H9 (cell line): ENCODE data around the gene ZNF587. TPM values are rescaled to one million over a fixed set of nuclear protein-coding genes. Genes with fewer than 3 reads are reported as not detected.
"Not testable (repeated sequence)": the region's sequence is repeated elsewhere in the genome, so short reads cannot be mapped to it uniquely, and the experiment has no call there.

Experiments
- DNase-seq: peaks from one replicate; pipeline ENCODE4 v3.0.0-alpha.2; 2017
- H2AFZ ChIP-seq: one replicate; pipeline ENCODE4 v1.6.1; 2013; ENCODE audit warnings: mild to moderate bottlenecking, low read length, control low read depth, moderate library complexity
- H2AK5ac ChIP-seq: 2 replicates; pipeline ENCODE4 v1.6.1; 2013; ENCODE audit warnings: low read length, control low read depth, mixed read lengths; ENCODE audit not compliant: insufficient read length
- H2BK120ac ChIP-seq: one replicate; pipeline ENCODE4 v1.6.1; 2013; ENCODE audit warnings: low read depth, mild to moderate bottlenecking, low read length, control low read depth, inconsistent platforms; ENCODE audit not compliant: poor library complexity, severe bottlenecking
- H2BK12ac ChIP-seq: 2 replicates; pipeline ENCODE4 v1.6.1; 2013; ENCODE audit warnings: low read length, control low read depth, mixed read lengths, low read depth; ENCODE audit not compliant: insufficient read length
- H2BK15ac ChIP-seq: 2 replicates; pipeline ENCODE4 v1.6.1; 2013; ENCODE audit warnings: low read depth, low read length, control low read depth
- H2BK20ac ChIP-seq: one replicate; pipeline ENCODE4 v1.6.1; 2013; ENCODE audit warnings: low read depth, mild to moderate bottlenecking, low read length, control low read depth, inconsistent platforms; ENCODE audit not compliant: poor library complexity, severe bottlenecking
- H2BK5ac ChIP-seq: 2 replicates; pipeline ENCODE4 v1.6.1; 2013; ENCODE audit warnings: low read length, control low read depth, mixed read lengths; ENCODE audit not compliant: insufficient read length
- H3K14ac ChIP-seq: 2 replicates; pipeline ENCODE4 v1.6.1; 2013; ENCODE audit warnings: low read length, control low read depth; ENCODE audit not compliant: insufficient read depth
- H3K18ac ChIP-seq: 2 replicates; pipeline ENCODE4 v1.6.1; 2013; ENCODE audit warnings: low read depth, mild to moderate bottlenecking, mixed read lengths, low read length, control low read depth; ENCODE audit not compliant: insufficient read length
- H3K23ac ChIP-seq: 2 replicates; pipeline ENCODE4 v1.6.1; 2013; ENCODE audit warnings: low read length, control low read depth, mixed read lengths, low read depth; ENCODE audit not compliant: insufficient read length
- H3K23me2 ChIP-seq: 2 replicates; pipeline ENCODE4 v1.6.1; 2013; ENCODE audit warnings: low read depth, mild to moderate bottlenecking, mixed read lengths, low read length, control low read depth; ENCODE audit not compliant: insufficient read length, poor library complexity, severe bottlenecking
- H3K27ac ChIP-seq: 2 replicates; pipeline ENCODE4 v1.5.1; 2013; ENCODE audit warnings: low read length, control low read depth, mixed read lengths, low read depth; ENCODE audit not compliant: insufficient read length
- H3K27me3 ChIP-seq: 2 replicates; pipeline ENCODE4 v1.6.1; 2013; ENCODE audit warnings: low read length, control low read depth, inconsistent platforms; ENCODE audit not compliant: insufficient read depth
- H3K4ac ChIP-seq: 2 replicates; pipeline ENCODE4 v1.6.1; 2013; ENCODE audit warnings: low read depth, mild to moderate bottlenecking, control low read depth, inconsistent platforms, low read length, moderate library complexity
- H3K4me1 ChIP-seq: 2 replicates; pipeline ENCODE4 v1.6.1; 2013; ENCODE audit warnings: low read length, control low read depth, inconsistent platforms; ENCODE audit not compliant: insufficient read depth
- H3K4me2 ChIP-seq: 2 replicates; pipeline ENCODE4 v1.6.1; 2013; ENCODE audit warnings: low read length, control low read depth, mixed read lengths; ENCODE audit not compliant: insufficient read length, insufficient read depth
- H3K56ac ChIP-seq: 2 replicates; pipeline ENCODE4 v1.6.1; 2013; ENCODE audit warnings: low read depth, mild to moderate bottlenecking, mixed read lengths, low read length, control low read depth; ENCODE audit not compliant: insufficient read length
- H3K79me1 ChIP-seq: 2 replicates; pipeline ENCODE4 v1.6.1; 2013; ENCODE audit warnings: low read depth, mild to moderate bottlenecking, moderate library complexity, low read length, control low read depth, inconsistent platforms; ENCODE audit not compliant: insufficient read depth, poor library complexity, severe bottlenecking
- H3K79me2 ChIP-seq: 2 replicates; pipeline ENCODE4 v1.6.1; 2013; ENCODE audit warnings: low read length, control low read depth, inconsistent platforms; ENCODE audit not compliant: insufficient read depth
- H3K9ac ChIP-seq: 2 replicates; pipeline ENCODE4 v1.6.1; 2013; ENCODE audit warnings: low read length, control low read depth, mixed read lengths; ENCODE audit not compliant: insufficient read length; ENCODE audit errors: extremely low read depth
- H3K9me3 ChIP-seq: one replicate; pipeline ENCODE4 v1.6.1; 2013; ENCODE audit warnings: low read depth, low read length, inconsistent platforms; ENCODE audit not compliant: control insufficient read depth
- H3T11ph ChIP-seq: one replicate; pipeline ENCODE4 v1.6.1; 2013; ENCODE audit warnings: mild to moderate bottlenecking, low read length, control low read depth, inconsistent platforms
- H4K20me1 ChIP-seq: one replicate; pipeline ENCODE4 v1.6.1; 2013; ENCODE audit not compliant: control insufficient read depth, insufficient read length, insufficient read depth
- H4K5ac ChIP-seq: 2 replicates; pipeline ENCODE4 v1.6.1; 2013; ENCODE audit warnings: low read depth, mild to moderate bottlenecking, mixed read lengths, low read length, control low read depth; ENCODE audit not compliant: insufficient read length
- H4K8ac ChIP-seq: replicated peaks from 2 replicates; pipeline ENCODE4 v1.6.1; 2013; ENCODE audit warnings: low read length, control low read depth, mixed read lengths, low read depth; ENCODE audit not compliant: insufficient read length
- H4K91ac ChIP-seq: 2 replicates; pipeline ENCODE4 v1.6.1; 2013; ENCODE audit warnings: low read depth, mild to moderate bottlenecking, moderate library complexity, mixed read lengths, low read length, control low read depth; ENCODE audit not compliant: insufficient read length
- H3K27ac Mint-ChIP-seq, 3 experiments: 2 replicates in 2 of 3; 3 replicates in 1 of 3; pipeline ENCODE4 v1.8.0; 2020 to 2021; ENCODE audit warnings: mixed read lengths in 3 of 3, mild to moderate bottlenecking in 1 of 3, moderate library complexity in 1 of 3
- H3K27me3 Mint-ChIP-seq: 2 replicates; pipeline ENCODE4 v1.8.0; 2021; ENCODE audit warnings: low read depth, mild to moderate bottlenecking, moderate library complexity, mixed read lengths
- H3K36me3 Mint-ChIP-seq, 3 experiments: 2 replicates in 2 of 3; 3 replicates in 1 of 3; pipeline ENCODE4 v1.8.0; 2020 to 2021; ENCODE audit warnings: low read depth in 3 of 3, mixed read lengths in 3 of 3; ENCODE audit not compliant: insufficient read depth in 1 of 3
- H3K4me1 Mint-ChIP-seq, 2 experiments: 2 replicates each; pipeline ENCODE4 v1.8.0; 2020; ENCODE audit warnings: mixed read lengths in 2 of 2
- H3K4me3 Mint-ChIP-seq, 2 experiments: 2 replicates in 1 of 2; 3 replicates in 1 of 2; pipeline ENCODE4 v1.8.0; 2020 to 2021; ENCODE audit warnings: mild to moderate bottlenecking in 2 of 2, mixed read lengths in 2 of 2, moderate library complexity in 1 of 2
- H3K9me3 Mint-ChIP-seq, 2 experiments: 2 replicates in 1 of 2; 3 replicates in 1 of 2; pipeline ENCODE4 v1.8.0; 2020; ENCODE audit warnings: mild to moderate bottlenecking in 2 of 2, mixed read lengths in 2 of 2, moderate library complexity in 1 of 2
- CTCF ChIP-seq: fragments of 200-600 bp; sonication (generic); conservative IDR thresholded peaks from 3 replicates; pipeline ENCODE4 v1.8.0; 2021; ENCODE audit warnings: antibody characterized with exemption, mild to moderate bottlenecking
- WGBS: extraction: QIAGEN DNeasy Blood & Tissue Kit; methylation state at CpG from one replicate; pipeline ENCODE4 v1.1.7; 2013; ENCODE audit warnings: missing lambda C conversion rate, low lambda C conversion rate, mixed read lengths; ENCODE audit not compliant: insufficient read length; ENCODE audit errors: extremely low coverage; 5-methylcytosine and 5-hydroxymethylcytosine counted together
- total RNA-seq: library from RNA; stranded (reverse); gene quantifications from 2 replicates; pipeline ENCODE4 v1.2.1, GENCODE V29; 2021

Gene ZNF587
- total RNA-seq, 1 experiment from 2014 or later, result 40.0 TPM

GRCh38 chr19:57867868-57868492 lies 18.3 kb downstream of the ZNF587 start:
- H3K14ac ChIP-seq, result no peak overlapping the region
- no peaks in the 10 kb centered on the region for H3K27me3 ChIP-seq
- WGBS, result no CpG with 5 or more reads among the region's 7 CpGs
- H3K23ac ChIP-seq, result no peak overlapping the region
- H3T11ph ChIP-seq, result no peak overlapping the region
- no peaks in the 10 kb centered on the region for H3K79me1 ChIP-seq
- no peaks in the 10 kb centered on the region for H3K23me2 ChIP-seq
- no peak overlapping the region for H3K4me2 ChIP-seq
- no peak overlapping the region for H3K27ac ChIP-seq
- H2BK12ac ChIP-seq, result no peak overlapping the region
- no peaks in the 10 kb centered on the region for H4K20me1 ChIP-seq
- Mint-ChIP-seq H3K27ac (peak overlapping the region in 2 of 3 experiments; percentile 25 to 91; a peak in 2 of 7 replicates), H3K27me3 (no peaks in the 10 kb centered on the region), H3K4me3 (no peak overlapping the region), H3K4me1 (0 out of 4 replicates have a peak, but pooled peaks cover 0 to 4% of the 10 kb centered on the region in 2 experiments), H3K9me3 (peaks cover 22 to 25% of the 10 kb centered on the region in 2 experiments), H3K36me3 (peaks cover 64 to 88% (median 85%) of the 10 kb centered on the region in 3 experiments)
- H4K8ac ChIP-seq, result no peak overlapping the region
- H3K4ac ChIP-seq, result no peak overlapping the region
- H2BK5ac ChIP-seq, result no peak overlapping the region
- H3K9ac ChIP-seq, result no peak overlapping the region
- H4K5ac ChIP-seq, result no peak overlapping the region
- no peak for DNase-seq
- TF ChIP-seq CTCF, result no peak
- no peak overlapping the region for H2AFZ ChIP-seq
- no peak overlapping the region for H4K91ac ChIP-seq
- H3K9me3 ChIP-seq, result peaks cover 14% of the 10 kb centered on the region
- H2BK15ac ChIP-seq, result no peak overlapping the region
- H2AK5ac ChIP-seq, result no peak overlapping the region
- peaks cover 6% of the 10 kb centered on the region; the same call in 1 of the 2 replicates for H3K79me2 ChIP-seq
- no peak overlapping the region for H2BK20ac ChIP-seq
- no peak overlapping the region for H3K56ac ChIP-seq
- H3K18ac ChIP-seq, result no peak overlapping the region
- H2BK120ac ChIP-seq, result no peak overlapping the region
- no peaks in the 10 kb centered on the region for H3K4me1 ChIP-seq

GRCh38 chr19:57869655-57870054 lies 20.0 kb downstream of the ZNF587 start:
- DNase-seq, H3K23ac ChIP-seq, H3T11ph ChIP-seq, H2BK15ac ChIP-seq, H3K4me3 Mint-ChIP-seq, H2BK12ac ChIP-seq, H3K79me1 ChIP-seq, H4K91ac ChIP-seq, H3K27ac Mint-ChIP-seq, H3K9ac ChIP-seq, H4K5ac ChIP-seq, H3K4me1 ChIP-seq, H3K4me1 Mint-ChIP-seq, H2AK5ac ChIP-seq, H2BK5ac ChIP-seq, H3K27ac ChIP-seq, H3K23me2 ChIP-seq, H4K20me1 ChIP-seq, H4K8ac ChIP-seq, H3K14ac ChIP-seq, H3K4me2 ChIP-seq, H3K18ac ChIP-seq, H3K27me3 ChIP-seq, H2AFZ ChIP-seq, H3K56ac ChIP-seq, H2BK20ac ChIP-seq, H3K27me3 Mint-ChIP-seq, H2BK120ac ChIP-seq, H3K4ac ChIP-seq: not testable (repeated sequence)
- H3K9me3 ChIP-seq, result peaks cover 28% of the 10 kb centered on the region
- peaks cover 39 to 41% of the 10 kb centered on the region in 2 experiments for H3K9me3 Mint-ChIP-seq
- no CpG with 5 or more reads among the region's 6 CpGs for WGBS
- peaks cover 70 to 89% (median 89%) of the 10 kb centered on the region in 3 experiments for H3K36me3 Mint-ChIP-seq
- H3K79me2 ChIP-seq, result peaks cover 10% of the 10 kb centered on the region; the same call in 1 of the 2 replicates
